ENCODE results near the gene LINC00237. TPM values are rescaled to one million over a fixed set of nuclear protein-coding genes. Genes with fewer than 3 reads are reported as not detected.
A peak's percentile ranks its signal among the peaks of the same experiment; 100 is the strongest.

LINC00237 gene
- polyA plus RNA-seq (ENCODE audit: insufficient read length in 3 of 3), result not detected

- no peak for DNase-seq (ENCODE audit: low read depth in 3 of 3, low spot score in 2 of 3)
These were observed at the start of gene LINC00237 for GRCh38 chr20:21106171-21107017. Gene LINC00237 (minus strand): TSS chr20:21106358.

GRCh38 chr20:21155268-21155667 lies 49.1 kb upstream of the LINC00237 start:
- no peak for DNase-seq (ENCODE audit: low read depth in 3 of 3, low spot score in 2 of 3)

GRCh38 chr20:21154692-21155091 lies 48.5 kb upstream of the LINC00237 start:
- no peak for DNase-seq (ENCODE audit: low read depth in 3 of 3, low spot score in 2 of 3)

- no peak for DNase-seq (ENCODE audit: low read depth in 3 of 3, low spot score in 2 of 3)
These were observed 45.6 kb upstream of the LINC00237 start for GRCh38 chr20:21151791-21152190.

- no peak for DNase-seq (ENCODE audit: low read depth in 3 of 3, low spot score in 2 of 3)
These were observed 43.2 kb upstream of the LINC00237 start for GRCh38 chr20:21149344-21149743.

- no peak for DNase-seq (ENCODE audit: low read depth in 3 of 3, low spot score in 2 of 3)
These were observed 41.4 kb upstream of the LINC00237 start for GRCh38 chr20:21147593-21147992.

- DNase-seq (ENCODE audit: low read depth in 3 of 3, low spot score in 2 of 3), result no peak
These were observed 40.1 kb upstream of the LINC00237 start for GRCh38 chr20:21146215-21146614.

GRCh38 chr20:21145424-21145823 lies 39.3 kb upstream of the LINC00237 start:
- DNase-seq (ENCODE audit: low read depth in 3 of 3, low spot score in 2 of 3), result no peak

GRCh38 chr20:21143194-21143890 lies 37.2 kb upstream of the LINC00237 start:
- no peak for DNase-seq (ENCODE audit: low read depth in 3 of 3, low spot score in 2 of 3)

- no peak for DNase-seq (ENCODE audit: low read depth in 3 of 3, low spot score in 2 of 3)
These were observed 35.7 kb upstream of the LINC00237 start for GRCh38 chr20:21141825-21142224.

GRCh38 chr20:21139881-21140566 lies 33.9 kb upstream of the LINC00237 start:
- DNase-seq (ENCODE audit: low read depth in 3 of 3, low spot score in 2 of 3), result no peak

- DNase-seq (ENCODE audit: low read depth in 3 of 3, low spot score in 2 of 3), result no peak
These were observed 30.9 kb upstream of the LINC00237 start for GRCh38 chr20:21137078-21137477.

GRCh38 chr20:21136015-21136732 lies 30.0 kb upstream of the LINC00237 start:
- DNase-seq (ENCODE audit: low read depth in 3 of 3, low spot score in 2 of 3), result no peak

GRCh38 chr20:21134883-21135493 lies 28.8 kb upstream of the LINC00237 start:
- no peak for DNase-seq (ENCODE audit: low read depth in 3 of 3, low spot score in 2 of 3)

- DNase-seq (ENCODE audit: low read depth in 3 of 3, low spot score in 2 of 3), result no peak
These were observed 27.9 kb upstream of the LINC00237 start for GRCh38 chr20:21133917-21134622.

- no peak for DNase-seq (ENCODE audit: low read depth in 3 of 3, low spot score in 2 of 3)
These were observed 27.2 kb upstream of the LINC00237 start for GRCh38 chr20:21133404-21133803.

GRCh38 chr20:21129861-21130260 lies 23.7 kb upstream of the LINC00237 start:
- no peak for DNase-seq (ENCODE audit: low read depth in 3 of 3, low spot score in 2 of 3)

GRCh38 chr20:21127201-21127981 lies 21.2 kb upstream of the LINC00237 start:
- DNase-seq (ENCODE audit: low read depth in 3 of 3, low spot score in 2 of 3), result no peak

- peak in 1 of 3 donors; percentile 44 for DNase-seq (ENCODE audit: low read depth in 3 of 3, low spot score in 2 of 3)
These were observed 20.4 kb upstream of the LINC00237 start for GRCh38 chr20:21126581-21126870.
